OCI-LY3 (cell line): Measurements from ENCODE around the gene PBRM1.
"Not testable (repeated sequence)": the region's sequence is repeated elsewhere in the genome, so short reads cannot be mapped to it uniquely, and the experiment has no call there.

ENCODE experiments used
- CTCF ChIP-seq: fragments of 200-600, 300-600 bp; sonication (generic); IDR thresholded peaks from 2 replicates; pipeline ENCODE4 v1.5.1; 2014; ENCODE audit warnings: antibody characterized with exemption, low read length, low read depth
- EZH2phosphoT487 ChIP-seq: fragments of 200-600 bp; shearing (Covaris generic); IDR thresholded peaks from 2 replicates; pipeline ENCODE4 v1.6.1; 2018; ENCODE audit warnings: antibody characterized with exemption, mixed run types, low read depth

DNA sequence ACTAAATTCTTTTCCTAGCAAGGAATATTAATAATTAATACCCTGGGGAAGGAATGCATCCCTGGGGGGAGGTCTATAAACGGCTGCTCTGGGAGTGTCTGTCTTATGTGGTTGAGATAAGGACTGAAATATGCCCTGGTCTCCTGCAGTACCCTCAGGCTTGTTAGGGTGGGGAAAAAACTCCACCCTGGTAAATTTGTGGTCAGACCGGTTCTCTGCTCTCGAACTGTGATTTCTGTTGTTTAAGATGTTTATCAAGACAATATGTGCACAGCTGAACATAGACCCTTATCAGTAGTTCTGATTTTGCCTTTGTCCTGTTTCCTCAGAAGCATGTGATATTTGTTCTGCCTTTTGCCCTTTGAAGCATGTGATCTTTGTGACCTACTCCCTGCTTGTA, 43.0 kb upstream of the PBRM1 start:
- TF ChIP-seq CTCF, EZH2phosphoT487: not testable (repeated sequence)
